Left lobe of liver (tissue), 2 donors: ENCODE results near the gene ANGPTL3. TPM values are rescaled to one million over a fixed set of nuclear protein-coding genes. Genes with fewer than 3 reads are reported as not detected.
"Not testable (repeated sequence)": the region's sequence is repeated elsewhere in the genome, so short reads cannot be mapped to it uniquely, and the experiment has no call there.

Experiments
- ATAC-seq: fragments of 200-7000 bp; cut with Tn5 transposase; one replicate; pipeline ENCODE4 v1.9.1; 2020; ENCODE audit warnings: mild to moderate bottlenecking, moderate library complexity
- DNase-seq: peaks from one replicate; pipeline ENCODE4 v3.0.0-alpha.2; 2020; ENCODE audit warnings: low spot score
- total RNA-seq: library from RNA; stranded (reverse); gene quantifications from one replicate; pipeline ENCODE4 v1.2.1, GENCODE V29; 2021
- donor health status: DM: no; HTN: no; CAD: no; lungs with moderate emphysema.
- donor health status: DM: no; HTN: yes; CAD: no.

The ANGPTL3 gene
- total RNA-seq: 220 TPM

GRCh38 chr1:62597281-62597680 is at the start of gene ANGPTL3:
ANGPTL3 (plus strand) TSS chr1:62597520; CDS start chr1:62597567, 47 bp downstream.
- DNase-seq (no peak), ATAC-seq (peak; percentile 76)

GRCh38 chr1:62561306-62561705 is 36.0 kb upstream of the ANGPTL3 start:
- DNase-seq: no peak
- ATAC-seq: no peak

GRCh38 chr1:62567182-62567581 is 30.1 kb upstream of the ANGPTL3 start:
- not testable (repeated sequence) for DNase-seq, ATAC-seq

- not testable (repeated sequence) for ATAC-seq, DNase-seq
Observed at GRCh38 chr1:62567926-62568325, 29.4 kb upstream of the ANGPTL3 start.

GRCh38 chr1:62571517-62571916 is 25.8 kb upstream of the ANGPTL3 start:
- not testable (repeated sequence) for ATAC-seq, DNase-seq

GRCh38 chr1:62572476-62572875 is 24.8 kb upstream of the ANGPTL3 start:
- ATAC-seq: no peak
- no peak for DNase-seq

- no peak for DNase-seq
- no peak for ATAC-seq
Observed at GRCh38 chr1:62573675-62574074, 23.6 kb upstream of the ANGPTL3 start.

GRCh38 chr1:62585469-62586155 is 11.7 kb upstream of the ANGPTL3 start:
- peak; percentile 92 for ATAC-seq

GRCh38 chr1:62588000-62588399 is 9.3 kb upstream of the ANGPTL3 start:
- no peak for ATAC-seq
- no peak for DNase-seq

More at GRCh38 chr1:62585469-62586155, 11.7 kb upstream of the ANGPTL3 start:
- no peak for DNase-seq

- ATAC-seq: no peak
- no peak for DNase-seq
Observed at GRCh38 chr1:62589321-62589720, 8.0 kb upstream of the ANGPTL3 start.

GRCh38 chr1:62590255-62590969 is 6.9 kb upstream of the ANGPTL3 start:
- ATAC-seq (no peak), DNase-seq (no peak)

- DNase-seq (no peak), ATAC-seq (no peak)
Observed at GRCh38 chr1:62590970-62591368, 6.4 kb upstream of the ANGPTL3 start.

- ATAC-seq (peak; percentile 55), DNase-seq (no peak)
Observed at GRCh38 chr1:62593825-62594394, 3.4 kb upstream of the ANGPTL3 start.

- DNase-seq: no peak
- ATAC-seq: no peak
Observed at GRCh38 chr1:62595647-62596046, 1.7 kb upstream of the ANGPTL3 start.

- ATAC-seq (peak; percentile 72), DNase-seq (no peak)
Observed at GRCh38 chr1:62599044-62599443, 1.7 kb downstream of the ANGPTL3 start.

GRCh38 chr1:62601457-62601856 is 4.1 kb downstream of the ANGPTL3 start:
- no peak for ATAC-seq
- DNase-seq: no peak

GRCh38 chr1:62608905-62609304 is 11.6 kb downstream of the ANGPTL3 start:
- ATAC-seq (peak; percentile 52), DNase-seq (no peak)

GRCh38 chr1:62610588-62610987 is 13.3 kb downstream of the ANGPTL3 start:
- DNase-seq: not testable (repeated sequence)

GRCh38 chr1:62612770-62613169 is 15.4 kb downstream of the ANGPTL3 start:
- no peak for DNase-seq

More at GRCh38 chr1:62610588-62610987, 13.3 kb downstream of the ANGPTL3 start:
- not testable (repeated sequence) for ATAC-seq

GRCh38 chr1:62613325-62613727 is 16.0 kb downstream of the ANGPTL3 start:
- peak; percentile 51 for ATAC-seq

More at GRCh38 chr1:62612770-62613169, 15.4 kb downstream of the ANGPTL3 start:
- ATAC-seq: peak; percentile 71

GRCh38 chr1:62613890-62614289 is 16.6 kb downstream of the ANGPTL3 start:
- DNase-seq (no peak), ATAC-seq (no peak)

More at GRCh38 chr1:62613325-62613727, 16.0 kb downstream of the ANGPTL3 start:
- DNase-seq: no peak

- ATAC-seq (peak; percentile 95), DNase-seq (peak; percentile 85)
Observed at GRCh38 chr1:62621907-62622306, 24.6 kb downstream of the ANGPTL3 start.
